GM10266 (cell line): ENCODE results near the gene LBX2.

Experiments used
- DNase-seq: peaks from one replicate; pipeline ENCODE4 v3.0.0; 2012; ENCODE audit errors: extremely low spot score
- CTCF ChIP-seq: IDR thresholded peaks from 2 replicates; pipeline ENCODE4 v1.5.1; 2012; ENCODE audit warnings: mild to moderate bottlenecking, low read depth; ENCODE audit not compliant: control insufficient read depth, insufficient read depth; ENCODE audit errors: missing control alignments

LBX2 gene

GRCh38 chr2:74530239-74531187 lies 31.1 kb upstream of the LBX2 start:
- no peak for TF ChIP-seq CTCF
- DNase-seq: peak; percentile 84

GRCh38 chr2:74529357-74530238 lies 30.2 kb upstream of the LBX2 start, which contains the start of the genes AUP1 and HTRA2:
AUP1 (minus strand) TSS chr2:74529706; CDS start chr2:74529629, 77 bp downstream.
HTRA2 (plus strand) TSS chr2:74529933; CDS start chr2:74530007, 74 bp downstream.
- TF ChIP-seq CTCF: no peak

GRCh38 chr2:74528600-74529356 lies 29.4 kb upstream of the LBX2 start:
- no peak for DNase-seq
- peak; percentile 33 for TF ChIP-seq CTCF

More at GRCh38 chr2:74529357-74530238, 30.2 kb upstream of the LBX2 start, which contains the start of the genes AUP1 and HTRA2:
- peak; percentile 97 for DNase-seq

GRCh38 chr2:74527741-74528140 lies 28.3 kb upstream of the LBX2 start:
- DNase-seq: no peak
- no peak for TF ChIP-seq CTCF

GRCh38 chr2:74526649-74527230 lies 27.3 kb upstream of the LBX2 start:
- no peak for DNase-seq
- no peak for TF ChIP-seq CTCF
